Measurements from ENCODE around the gene MOB4. TPM values are rescaled to one million over a fixed set of nuclear protein-coding genes. Genes with fewer than 3 reads are reported as not detected.
A peak's percentile ranks its signal among the peaks of the same experiment; 100 is the strongest.

The MOB4 gene
- total and polyA plus RNA-seq, 11 donors, result 19.6 to 48.9 (median 35.2) TPM

GRCh38 chr2:197506658-197507057 lies 9.2 kb upstream of the MOB4 start:
- H3K4me3 ChIP-seq, result no peak overlapping the region

GRCh38 chr2:197513915-197514314 lies 2.0 kb upstream of the MOB4 start:
- H3K9me3 ChIP-seq, result no peaks in the 10 kb centered on the region
- H3K4me1 ChIP-seq, result peaks cover 0 to 34% (median 19%) of the 10 kb centered on the region in 12 donors
- H3K27ac ChIP-seq, result no peak overlapping the region
- TF ChIP-seq CTCF (IDR thresholded peaks at IDR 0.05), result no peak
- no peak for TF ChIP-seq POLR2A (IDR thresholded peaks at IDR 0.05)
- H3K4me3 ChIP-seq, result no peak overlapping the region
- peaks cover 0 to 4% (median 0%) of the 10 kb centered on the region in 9 donors for H3K36me3 ChIP-seq
- intact Hi-C loops (cut with DNase I), result loop anchor here in 6 of 10 donors (2.0 to 10.0 kb wide), 2 partner anchors 13 to 191 kb away; partner anchors contain the start of genes HSPE1 (in 3 of the 6) and MARS2 (in 3 of the 6)
- no peaks in the 10 kb centered on the region for H3K27me3 ChIP-seq
- WGBS, 4 donors, result 92 to 93% (median 93%) methylated on average over 5 of the region's 5 CpGs
- DNase-seq (no peak), ATAC-seq (no peak)

More at GRCh38 chr2:197506658-197507057, 9.2 kb upstream of the MOB4 start:
- H3K36me3 ChIP-seq, result peaks cover 0 to 51% (median 34%) of the 10 kb centered on the region in 9 donors
- no peak for TF ChIP-seq POLR2A (IDR thresholded peaks at IDR 0.05)
- no peak for TF ChIP-seq CTCF (IDR thresholded peaks at IDR 0.05)
- DNase-seq, result no peak
- no peak for ATAC-seq
- H3K27ac ChIP-seq, result no peak overlapping the region
- intact Hi-C loops (cut with DNase I), result loop anchor here in 3 of 10 donors (10.0 kb wide), 2 partner anchors 52 to 198 kb away; partner anchors contain the start of genes COQ10B (in 2 of the 3) and MARS2 (in 1 of the 3)
- H3K9me3 ChIP-seq, result no peaks in the 10 kb centered on the region
- peaks cover 0 to 18% (median 8%) of the 10 kb centered on the region in 12 donors for H3K4me1 ChIP-seq
- 87 to 93% (median 92%) methylated on average over 5 of the region's 5 CpGs for WGBS, 4 donors
- H3K27me3 ChIP-seq, result no peaks in the 10 kb centered on the region

- 59 to 69% (median 61%) methylated on average over 3 of the region's 3 CpGs for WGBS, 4 donors
- Histone ChIP-seq H3K27me3 (no peaks in the 10 kb centered on the region), H3K4me1 (peaks cover 0 to 41% (median 23%) of the 10 kb centered on the region in 12 donors), H3K27ac (peak overlapping the region; percentile 69 to 99 (median 96)), H3K36me3 (no peaks in the 10 kb centered on the region), H3K4me3 (peak overlapping the region in 11 of 12 donors; percentile 73 to 99 (median 94)), H3K9me3 (no peaks in the 10 kb centered on the region)
- TF ChIP-seq POLR2A (IDR thresholded peaks at IDR 0.05) (no peak), CTCF (IDR thresholded peaks at IDR 0.05) (no peak)
- intact Hi-C loops (cut with DNase I), result loop anchor here in 8 of 10 donors (1.0 to 10.0 kb wide), 4 partner anchors 14 to 193 kb away; partner anchors contain the start of genes HSPE1 (in 6 of the 8) and MARS2 (in 4 of the 8)
- ATAC-seq (no peak), DNase-seq (no peak)
Measured at GRCh38 chr2:197514754-197515153, 1.1 kb upstream of the MOB4 start.

- Histone ChIP-seq H3K9me3 (no peaks in the 10 kb centered on the region), H3K27me3 (no peaks in the 10 kb centered on the region), H3K27ac (peak overlapping the region; percentile 69 to 99 (median 96)), H3K4me3 (peak overlapping the region; percentile 73 to 99 (median 94)), H3K36me3 (peaks cover 0 to 4% (median 0%) of the 10 kb centered on the region in 9 donors), H3K4me1 (peaks cover 0 to 41% (median 23%) of the 10 kb centered on the region in 12 donors)
- intact Hi-C loops (cut with DNase I), result loop anchor here in 8 of 10 donors (1.0 to 10.0 kb wide), 4 partner anchors 15 to 192 kb away; partner anchors contain the start of genes HSPE1 (in 6 of the 8) and MARS2 (in 4 of the 8)
- 0 to 1% (median 0%) methylated on average over 10 to 16 of the region's 16 CpGs for WGBS, 4 donors
- TF ChIP-seq CTCF (IDR thresholded peaks at IDR 0.05) (no peak), POLR2A (IDR thresholded peaks at IDR 0.05) (no peak)
- ATAC-seq (peak in 2 of 4 donors; percentile 6 to 38), DNase-seq (no peak)
Measured at GRCh38 chr2:197515315-197515738, 539 bp upstream of the MOB4 start.
